Psoas muscle (tissue), 8 donors: ENCODE measurements around the gene CCR2. TPM values are rescaled to one million over a fixed set of nuclear protein-coding genes. Genes with fewer than 3 reads are reported as not detected.

Source experiments
- ATAC-seq, 4 donors: fragments of 200-7000 bp; cut with Tn5 transposase; one replicate each; pipeline ENCODE4 v1.9.1; 2020; ENCODE audit warnings: moderate library complexity in 3 of 4, mild to moderate bottlenecking in 2 of 4
- DNase-seq, 2 donors: peaks; one replicate each; pipeline ENCODE4 v3.0.0-alpha.2; 2020
- H3K27ac ChIP-seq: fragments of 200-600 bp; one replicate; pipeline ENCODE4 v1.8.0; 2022
- H3K27me3 ChIP-seq, 3 donors: fragments of 200-600 bp in 1 of 3; one replicate each; pipeline versions ENCODE4 v1.6.1 to v1.8.0; 2013 to 2022; ENCODE audit warnings: low read length in 2 of 3, mild to moderate bottlenecking in 2 of 3, moderate library complexity in 1 of 3; ENCODE audit not compliant: insufficient read depth in 3 of 3
- H3K36me3 ChIP-seq, 2 donors: fragments of 200-600 bp in 1 of 2; one replicate each; pipeline versions ENCODE4 v1.6.1 to v1.8.0; 2013 to 2022; ENCODE audit warnings: low read depth in 1 of 2, mild to moderate bottlenecking in 1 of 2, moderate library complexity in 1 of 2; ENCODE audit not compliant: insufficient read depth in 1 of 2
- H3K4me1 ChIP-seq: fragments of 200-600 bp; one replicate; pipeline ENCODE4 v1.8.0; 2022
- H3K4me3 ChIP-seq: fragments of 200-600 bp; one replicate; pipeline ENCODE4 v1.8.0; 2022; ENCODE audit warnings: mild to moderate bottlenecking
- H3K9me3 ChIP-seq: fragments of 200-600 bp; one replicate; pipeline ENCODE4 v1.8.0; 2022
- CTCF ChIP-seq: fragments of 200-600 bp; IDR thresholded peaks from one replicate; pipeline ENCODE4 v1.8.0; 2022; ENCODE audit warnings: antibody characterized with exemption
- WGBS, 3 donors: extraction: QIAGEN DNeasy Blood & Tissue Kit; methylation state at CpG; one replicate each; pipeline versions ENCODE4 v1.1.6 to v1.1.7; 2013; 5-methylcytosine and 5-hydroxymethylcytosine counted together
- intact Hi-C, 2 donors: fragments of 100-400 bp; cut with DNase I; formaldehyde crosslinking; loops; one replicate each; pipeline versions ENCODE4 v1.11.0 to v1.14.2; 2022
- long read RNA-seq, 2 donors: library from polyadenylated mRNA; unstranded; transcript quantifications; one replicate each; pipeline ENCODE4 v2.0.0, GENCODE V29; 2021
- polyA plus RNA-seq, 3 donors: library from polyadenylated mRNA; stranded (reverse); fragments of 200-250 nt; gene quantifications; one replicate each; pipeline ENCODE4 v1.2.3, GENCODE V29; 2013
- total RNA-seq, 4 donors: library from RNA; stranded (reverse); fragmentation: NEBNext Ultra II Directional in 2 of 4; extraction: Animal tissue kit (Norgen Biotek cat#: 25700) in 2 of 4; gene quantifications; one replicate each; pipeline versions ENCODE4 v1.2.1 to v1.2.4, GENCODE V29; 2021 to 2023
- donor health status: healthy with polysubstance abuse.
- donor health status: DM: no; HTN: no; CAD: no; lungs with moderate emphysema.
- donor health status: Bipolar disorder and iron deficiency.
- donor health status: healthy.
- donor health status: DM: yes; HTN: yes; CAD: no.
- donor health status: DM: no; HTN: no; CAD: no.
- donor health status: DM: no; HTN: no; CAD: no.
- donor health status: DM: yes; HTN: yes; CAD: no.

CCR2 gene
- 1 to 10 TPM in 1 of 4 donors, under 1 TPM in 3; 0.23 to 1.0 (median 0.38) TPM for total RNA-seq
- under 1 TPM; 0.10 to 0.34 (median 0.27) TPM for polyA plus RNA-seq
- long read RNA-seq, donor 1, partial matches to known transcripts, result 0 of 1 reads
- long read RNA-seq, donor 1, other reads (novel, unspliced or antisense), result 0 of 1 reads
- long read RNA-seq, donor 2, result 0 reads

- Histone ChIP-seq H3K27me3 (peaks cover 0 to 1% (median 0%) of the 10 kb centered on the region in 3 donors), H3K4me1 (no peaks in the 10 kb centered on the region), H3K9me3 (no peaks in the 10 kb centered on the region), H3K27ac (no peak within 1 kb of the TSS), H3K4me3 (no peak within 1 kb of the TSS), H3K36me3 (no peaks in the 10 kb centered on the region)
- 76 to 79% (median 77%) methylated on average over 7 of the region's 7 CpGs for WGBS, 3 donors
- DNase-seq, result no peak
- no peak for TF ChIP-seq CTCF
- ATAC-seq, result no peak
- intact Hi-C loops, result no loop called here
Observed at GRCh38 chr3:46353647-46354410, at the start of gene CCR2. Gene CCR2 (plus strand): TSS chr3:46354111. CDS start chr3:46357528, 3,417 bp downstream.

GRCh38 chr3:46304739-46305138 lies 49.2 kb upstream of the CCR2 start:
- Histone ChIP-seq H3K9me3 (no peaks in the 10 kb centered on the region), H3K4me1 (no peaks in the 10 kb centered on the region), H3K36me3 (no peaks in the 10 kb centered on the region), H3K4me3 (no peak overlapping the region), H3K27me3 (no peaks in the 10 kb centered on the region), H3K27ac (no peak overlapping the region)
- no peak for TF ChIP-seq CTCF
- DNase-seq, result no peak
- 82 to 90% (median 89%) methylated on average over 3 of the region's 3 CpGs for WGBS, 3 donors
- ATAC-seq, result no peak
- intact Hi-C loops, result no loop called here

GRCh38 chr3:46312991-46313390 lies 40.9 kb upstream of the CCR2 start:
- ATAC-seq (no peak), DNase-seq (no peak)
- H3K4me3 ChIP-seq, result no peak overlapping the region
- no peaks in the 10 kb centered on the region for H3K27me3 ChIP-seq
- no peaks in the 10 kb centered on the region for H3K4me1 ChIP-seq
- H3K27ac ChIP-seq, result no peak overlapping the region
- intact Hi-C loops, result no loop called here
- TF ChIP-seq CTCF, result no peak
- 81 to 94% (median 92%) methylated on average over 1 of the region's 1 CpG for WGBS, 3 donors
- H3K36me3 ChIP-seq, result no peaks in the 10 kb centered on the region
- no peaks in the 10 kb centered on the region for H3K9me3 ChIP-seq

GRCh38 chr3:46314517-46314916 lies 39.4 kb upstream of the CCR2 start:
- intact Hi-C loops, result no loop called here
- Histone ChIP-seq H3K27me3 (no peaks in the 10 kb centered on the region), H3K4me3 (no peak overlapping the region), H3K9me3 (no peaks in the 10 kb centered on the region), H3K36me3 (no peaks in the 10 kb centered on the region), H3K4me1 (no peaks in the 10 kb centered on the region), H3K27ac (no peak overlapping the region)
- no peak for TF ChIP-seq CTCF
- no peak for ATAC-seq
- DNase-seq, result no peak

- H3K27ac ChIP-seq, result no peak overlapping the region
- no peaks in the 10 kb centered on the region for H3K36me3 ChIP-seq
- H3K9me3 ChIP-seq, result no peaks in the 10 kb centered on the region
- ATAC-seq (no peak), DNase-seq (no peak)
- TF ChIP-seq CTCF, result no peak
- no peaks in the 10 kb centered on the region for H3K4me1 ChIP-seq
- intact Hi-C loops, result no loop called here
- H3K4me3 ChIP-seq, result no peak overlapping the region
- no peaks in the 10 kb centered on the region for H3K27me3 ChIP-seq
Observed at GRCh38 chr3:46316206-46316605, 37.7 kb upstream of the CCR2 start.
